DOHH2 (cell line): Measurements from ENCODE around the gene SHMT1.

Source experiments
- EZH2phosphoT487 ChIP-seq: fragments of 200-600 bp; sonication (generic); IDR thresholded peaks from 2 replicates; pipeline ENCODE4 v1.6.1; 2017; ENCODE audit warnings: borderline replicate concordance, mild to moderate bottlenecking, antibody characterized with exemption, low read length, moderate library complexity, mixed read lengths
- TF ChIP-seq, protein P1 (sequence below): fragments of 200-600 bp; sonication (generic); IDR thresholded peaks from one replicate; pipeline ENCODE4 v1.5.1; 2014; ENCODE audit warnings: antibody characterized with exemption, mild to moderate bottlenecking, low read depth, low read length; ENCODE audit not compliant: poor library complexity, severe bottlenecking

DNA sequence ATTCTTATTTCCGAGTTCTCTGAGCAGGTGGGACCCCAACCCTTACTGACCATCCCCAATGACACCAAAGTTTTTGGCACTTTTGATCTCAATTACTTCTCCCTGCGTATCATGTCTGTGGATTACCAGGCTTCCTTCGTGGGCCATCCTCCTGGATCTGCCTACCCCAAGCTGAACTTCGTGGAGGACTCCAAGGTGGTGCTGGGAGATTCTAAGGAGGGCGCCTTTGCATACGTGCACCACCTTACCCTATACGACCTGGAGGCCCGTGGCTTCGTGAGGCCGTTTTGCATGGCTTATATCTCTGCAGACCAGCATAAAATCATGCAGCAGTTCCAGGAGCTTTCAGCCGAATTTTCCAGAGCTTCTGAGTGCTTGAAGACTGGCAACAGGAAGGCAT, 47.4 kb downstream of the SHMT1 start:
- TF ChIP-seq, protein P1, sequence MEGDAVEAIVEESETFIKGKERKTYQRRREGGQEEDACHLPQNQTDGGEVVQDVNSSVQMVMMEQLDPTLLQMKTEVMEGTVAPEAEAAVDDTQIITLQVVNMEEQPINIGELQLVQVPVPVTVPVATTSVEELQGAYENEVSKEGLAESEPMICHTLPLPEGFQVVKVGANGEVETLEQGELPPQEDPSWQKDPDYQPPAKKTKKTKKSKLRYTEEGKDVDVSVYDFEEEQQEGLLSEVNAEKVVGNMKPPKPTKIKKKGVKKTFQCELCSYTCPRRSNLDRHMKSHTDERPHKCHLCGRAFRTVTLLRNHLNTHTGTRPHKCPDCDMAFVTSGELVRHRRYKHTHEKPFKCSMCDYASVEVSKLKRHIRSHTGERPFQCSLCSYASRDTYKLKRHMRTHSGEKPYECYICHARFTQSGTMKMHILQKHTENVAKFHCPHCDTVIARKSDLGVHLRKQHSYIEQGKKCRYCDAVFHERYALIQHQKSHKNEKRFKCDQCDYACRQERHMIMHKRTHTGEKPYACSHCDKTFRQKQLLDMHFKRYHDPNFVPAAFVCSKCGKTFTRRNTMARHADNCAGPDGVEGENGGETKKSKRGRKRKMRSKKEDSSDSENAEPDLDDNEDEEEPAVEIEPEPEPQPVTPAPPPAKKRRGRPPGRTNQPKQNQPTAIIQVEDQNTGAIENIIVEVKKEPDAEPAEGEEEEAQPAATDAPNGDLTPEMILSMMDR = no peak
- no peak for TF ChIP-seq EZH2phosphoT487
